ENCODE results near the gene KRT73. TPM values are rescaled to one million over a fixed set of nuclear protein-coding genes. Genes with fewer than 3 reads are reported as not detected.

Gene KRT73
- total and polyA plus RNA-seq, 2 of the 8 experiments (the other 6 are each of a cell fraction or from before 2014, with no cell fraction given): not detected

GRCh38 chr12:52585066-52585465, 33.3 kb downstream of the KRT73 start:
- WGBS, 2 experiments (ENCODE audit: extremely low coverage in 1 of 2, insufficient coverage in 1 of 2, insufficient read length in 1 of 2, insufficient replicate concordance in 2 of 2, low coverage in 1 of 2, low lambda C conversion rate in 2 of 2, missing lambda C conversion rate in 1 of 2): 93% methylated on average over 3 of the region's 3 CpGs; no CpG with 5 or more reads in 1 of the 2 experiments
- Histone ChIP-seq H2AK5ac (ENCODE audit: low read depth, low read length) (no peak overlapping the region), H4K8ac (ENCODE audit: extremely low read depth, insufficient read depth, low read length) (no peak overlapping the region), H3K4me1 (replicated peaks in 1 of 4; ENCODE audit: control insufficient read depth in 3 of 4, insufficient read depth in 4 of 4, low read length in 3 of 4) (no peaks in the 10 kb centered on the region), H3K14ac (ENCODE audit: insufficient read length) (no peak overlapping the region), H3K23me2 (ENCODE audit: low read depth, low read length) (no peaks in the 10 kb centered on the region), H2BK15ac (ENCODE audit: low read length) (no peak overlapping the region), H3K36me3 (ENCODE audit: control insufficient read depth in 2 of 4, insufficient read depth in 4 of 4, low read length in 3 of 4) (no peaks in the 10 kb centered on the region), H2BK20ac (ENCODE audit: low read length) (no peak overlapping the region), H2BK12ac (ENCODE audit: low read depth, low read length) (no peak overlapping the region), H2BK5ac (ENCODE audit: low read depth, low read length) (no peak overlapping the region), H3K4me3 (ENCODE audit: extremely low read depth in 1 of 4, insufficient read depth in 2 of 4, low read depth in 3 of 4, low read length in 4 of 4) (no peak overlapping the region), H3K18ac (ENCODE audit: extremely low read depth, low read length) (no peak overlapping the region), H3K4me2 (ENCODE audit: insufficient read depth in 1 of 2, low read depth in 2 of 2, low read length in 2 of 2) (no peak overlapping the region), H3K4ac (replicated peaks; ENCODE audit: insufficient read length, low read depth, low read length) (no peak overlapping the region), H3K9ac (replicated peaks in 1 of 4; ENCODE audit: extremely low read depth in 1 of 4, low read depth in 3 of 4, low read length in 3 of 4) (no peak overlapping the region), H2BK120ac (replicated peaks; ENCODE audit: low read depth, low read length) (no peak overlapping the region), H4K5ac (ENCODE audit: insufficient read length, low read depth, low read length) (no peak overlapping the region), H3K56ac (replicated peaks; ENCODE audit: insufficient read length, low read depth, low read length) (no peak overlapping the region), H3K27me3 (replicated peaks in 1 of 4; ENCODE audit: control insufficient read depth in 3 of 4, extremely low read depth in 1 of 4, insufficient read depth in 3 of 4, low read length in 3 of 4) (no peaks in the 10 kb centered on the region; a peak in 1 of 7 replicates), H3K9me3 (ENCODE audit: insufficient read depth in 2 of 2, low read depth in 1 of 2, low read length in 1 of 2) (peaks cover under 1 to 2% of the 10 kb centered on the region in 2 experiments; a peak in 2 of 4 replicates), H3K79me1 (ENCODE audit: low read depth, low read length) (no peaks in the 10 kb centered on the region), H4K20me1 (replicated peaks in 1 of 2; ENCODE audit: control insufficient read depth in 1 of 2, insufficient read depth in 2 of 2, low read length in 2 of 2) (no peaks in the 10 kb centered on the region), H3K79me2 (ENCODE audit: control insufficient read depth in 1 of 2, insufficient read depth in 2 of 2, low read length in 2 of 2) (no peaks in the 10 kb centered on the region), H3K23ac (ENCODE audit: insufficient read length) (no peak overlapping the region), H4K91ac (replicated peaks; ENCODE audit: insufficient read length, low read length) (no peak overlapping the region), H3K27ac (ENCODE audit: low read depth, low read length) (no peak overlapping the region), H2AFZ (ENCODE audit: low read length) (no peak overlapping the region)
- POLR2A ChIA-PET (ENCODE audit: partially characterized antibody): no interaction called here
- TF ChIP-seq CTBP2 (IDR thresholded peaks at IDR 0.05; ENCODE audit: borderline replicate concordance, insufficient read depth, insufficient read length, low read length): no peak
- no peak for FAIRE-seq
- DNase-seq (ENCODE audit: low read depth in 1 of 2, low spot score in 2 of 2): no peak
- CTCF ChIA-PET (ENCODE audit: partially characterized antibody): interaction anchor here (0.6 to 23.2 kb wide), 19 partner anchors 9 to 463 kb away, joined by 3 to 502 read pairs (median 5); partner anchors contain the start of genes KRT74 and KRT85

Data from H1 (cell line).